Measurements from ENCODE around the gene DUSP18. TPM values are rescaled to one million over a fixed set of nuclear protein-coding genes. Genes with fewer than 3 reads are reported as not detected.
"Not testable (repeated sequence)": the region's sequence is repeated elsewhere in the genome, so short reads cannot be mapped to it uniquely, and the experiment has no call there.

DUSP18 gene
- total RNA-seq, 1 donor from 2014 or later: 10.5 TPM

DNA sequence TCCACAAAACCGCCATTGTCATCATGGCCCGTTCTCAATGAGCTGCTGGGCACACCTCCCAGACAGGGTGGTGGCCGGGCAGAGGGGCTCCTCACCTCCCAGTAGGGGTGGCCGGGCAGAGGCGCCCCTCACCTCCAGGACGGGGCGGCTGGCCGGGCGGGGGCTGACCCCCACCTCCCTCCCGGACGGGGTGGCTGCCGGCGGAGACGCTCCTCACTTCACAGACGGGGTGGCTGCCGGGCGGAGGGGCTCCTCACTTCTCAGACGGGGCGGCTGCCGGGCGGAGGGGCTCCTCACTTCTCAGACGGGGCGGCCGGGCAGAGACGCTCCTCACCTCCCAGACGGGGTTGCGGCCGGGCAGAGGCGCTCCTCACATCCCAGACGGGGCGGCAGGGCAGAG, 36.2 kb downstream of the DUSP18 start:
- H3K4me1 Mint-ChIP-seq (ENCODE audit: low read depth): peaks cover 13% of the 10 kb centered on the region
- not testable (repeated sequence) for DNase-seq (ENCODE audit: low spot score); H3K9me3 Mint-ChIP-seq; H3K27ac Mint-ChIP-seq; H3K4me3 Mint-ChIP-seq (ENCODE audit: low read depth); H3K27me3 Mint-ChIP-seq (ENCODE audit: low read depth); H3K36me3 Mint-ChIP-seq (ENCODE audit: low read depth)
- intact Hi-C loops (cut with micrococcal nuclease): loop anchor here (10.0 kb wide), 1 partner anchor 663 kb away; the partner anchor contains the start of gene PIK3IP1

DNA sequence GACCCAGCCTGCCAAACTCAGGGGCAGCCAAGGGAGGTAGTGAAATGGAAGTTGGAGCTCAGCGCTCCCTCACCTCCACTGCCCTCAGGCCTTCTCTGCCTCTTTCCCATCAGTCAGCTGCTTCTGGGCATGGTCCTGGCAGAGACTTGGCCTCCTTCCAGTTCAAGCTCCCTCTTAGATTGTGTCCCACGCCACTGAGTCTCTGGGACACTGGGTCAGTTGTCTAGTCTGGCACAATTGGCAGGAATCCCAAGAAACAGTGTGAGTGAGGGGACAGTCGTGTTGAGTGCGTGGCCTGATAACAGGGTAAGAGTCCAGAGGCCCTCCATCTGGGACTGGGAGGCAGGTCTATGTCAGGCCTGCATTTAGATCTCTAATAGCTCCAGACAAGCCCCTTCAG, 39.2 kb downstream of the DUSP18 start:
- Mint-ChIP-seq H3K27ac (no peak overlapping the region), H3K4me1 (ENCODE audit: low read depth) (peaks cover 2% of the 10 kb centered on the region), H3K9me3 (no peaks in the 10 kb centered on the region), H3K27me3 (ENCODE audit: low read depth) (no peaks in the 10 kb centered on the region), H3K4me3 (ENCODE audit: low read depth) (no peak overlapping the region), H3K36me3 (ENCODE audit: low read depth) (no peaks in the 10 kb centered on the region)
- DNase-seq (ENCODE audit: low spot score): no peak
- intact Hi-C loops (cut with micrococcal nuclease): no loop called here

DNA sequence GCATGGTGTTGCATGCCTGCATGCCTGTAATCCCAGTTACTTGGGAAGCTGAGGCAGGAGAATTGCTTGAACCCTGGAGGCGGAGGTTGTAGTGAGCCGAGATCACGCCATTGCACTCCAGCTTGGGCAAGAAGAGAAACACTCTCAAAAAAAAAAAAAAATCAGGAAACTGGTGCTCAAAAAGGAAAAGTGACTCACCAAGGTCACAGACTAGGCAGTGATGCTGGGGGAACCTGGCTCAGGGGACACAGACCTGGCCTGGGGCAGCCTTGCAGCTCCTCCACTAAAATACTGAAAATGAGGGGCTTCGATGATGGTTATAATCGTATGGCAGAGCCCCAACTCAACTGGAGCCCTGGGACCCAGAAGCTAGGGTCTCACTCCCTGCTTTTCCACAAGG, 40.2 kb downstream of the DUSP18 start:
- Mint-ChIP-seq H3K27me3 (ENCODE audit: low read depth) (no peaks in the 10 kb centered on the region), H3K4me1 (ENCODE audit: low read depth) (peaks cover 2% of the 10 kb centered on the region), H3K4me3 (ENCODE audit: low read depth) (no peak overlapping the region), H3K9me3 (no peaks in the 10 kb centered on the region), H3K27ac (no peak overlapping the region), H3K36me3 (ENCODE audit: low read depth) (no peaks in the 10 kb centered on the region)
- no peak for DNase-seq (ENCODE audit: low spot score)
- intact Hi-C loops (cut with micrococcal nuclease): no loop called here

DNA sequence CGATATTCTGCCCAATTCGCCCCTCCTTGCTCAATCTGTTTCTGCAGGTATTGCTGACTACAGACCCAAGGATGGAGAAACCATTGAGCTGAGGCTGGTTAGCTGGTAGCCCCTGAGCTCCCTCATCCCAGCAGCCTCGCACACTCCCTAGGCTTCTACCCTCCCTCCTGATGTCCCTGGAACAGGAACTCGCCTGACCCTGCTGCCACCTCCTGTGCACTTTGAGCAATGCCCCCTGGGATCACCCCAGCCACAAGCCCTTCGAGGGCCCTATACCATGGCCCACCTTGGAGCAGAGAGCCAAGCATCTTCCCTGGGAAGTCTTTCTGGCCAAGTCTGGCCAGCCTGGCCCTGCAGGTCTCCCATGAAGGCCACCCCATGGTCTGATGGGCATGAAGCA, 41.3 kb downstream of the DUSP18 start:
- peaks cover 2% of the 10 kb centered on the region for H3K4me1 Mint-ChIP-seq (ENCODE audit: low read depth)
- no peaks in the 10 kb centered on the region for H3K36me3 Mint-ChIP-seq (ENCODE audit: low read depth)
- H3K27ac Mint-ChIP-seq: no peak overlapping the region
- no peaks in the 10 kb centered on the region for H3K27me3 Mint-ChIP-seq (ENCODE audit: low read depth)
- no peaks in the 10 kb centered on the region for H3K9me3 Mint-ChIP-seq
- intact Hi-C loops (cut with micrococcal nuclease): no loop called here
- no peak for DNase-seq (ENCODE audit: low spot score)
- H3K4me3 Mint-ChIP-seq (ENCODE audit: low read depth): no peak overlapping the region

DNA sequence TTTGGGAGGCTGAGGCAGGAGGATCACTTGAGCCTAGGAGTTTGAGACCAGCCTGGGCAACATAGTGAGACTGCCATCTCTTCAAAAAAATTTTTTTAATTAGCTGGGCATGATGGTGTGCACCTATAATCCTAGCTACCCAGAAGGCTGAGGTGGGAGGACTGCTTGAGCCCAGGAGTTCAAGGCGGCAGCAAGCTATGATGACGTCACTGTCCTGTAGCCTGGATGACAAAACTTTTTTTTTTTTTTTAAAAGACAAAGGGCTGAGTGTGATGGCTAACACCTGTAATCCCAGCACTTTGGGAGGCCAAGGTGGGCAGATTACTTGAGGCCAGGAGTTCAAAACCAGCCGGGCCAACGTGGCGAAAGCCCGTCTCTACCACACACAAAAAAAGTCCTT, 47.8 kb downstream of the DUSP18 start:
- H3K9me3 Mint-ChIP-seq; DNase-seq (ENCODE audit: low spot score); H3K27ac Mint-ChIP-seq; H3K27me3 Mint-ChIP-seq (ENCODE audit: low read depth); H3K4me1 Mint-ChIP-seq (ENCODE audit: low read depth); intact Hi-C loops (cut with micrococcal nuclease); H3K4me3 Mint-ChIP-seq (ENCODE audit: low read depth); H3K36me3 Mint-ChIP-seq (ENCODE audit: low read depth): not testable (repeated sequence)

DNA sequence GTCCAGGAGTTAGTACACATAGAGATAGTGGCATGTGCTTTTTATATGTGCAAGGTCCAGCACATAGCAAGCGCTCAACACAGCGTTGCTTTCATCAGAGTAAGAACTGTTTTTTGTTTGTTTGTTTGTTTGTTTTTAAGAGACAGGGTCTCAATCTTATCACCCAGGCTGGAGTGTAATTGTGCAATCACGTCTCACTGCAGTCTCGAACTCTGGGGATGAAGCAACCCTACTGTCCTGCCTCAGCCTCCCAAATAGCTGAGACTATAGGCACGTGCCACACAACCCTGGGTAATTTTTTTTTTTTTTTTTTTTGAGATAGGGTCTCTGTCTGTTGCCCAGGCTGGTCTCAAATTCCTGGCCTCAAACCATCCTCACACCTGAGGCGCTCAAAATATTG, 49.9 kb downstream of the DUSP18 start:
- Mint-ChIP-seq H3K4me1 (ENCODE audit: low read depth) (no peaks in the 10 kb centered on the region), H3K27ac (no peak overlapping the region), H3K4me3 (ENCODE audit: low read depth) (no peak overlapping the region), H3K36me3 (ENCODE audit: low read depth) (no peaks in the 10 kb centered on the region), H3K27me3 (ENCODE audit: low read depth) (no peaks in the 10 kb centered on the region), H3K9me3 (no peaks in the 10 kb centered on the region)
- intact Hi-C loops (cut with micrococcal nuclease): no loop called here
- no peak for DNase-seq (ENCODE audit: low spot score)

DNA sequence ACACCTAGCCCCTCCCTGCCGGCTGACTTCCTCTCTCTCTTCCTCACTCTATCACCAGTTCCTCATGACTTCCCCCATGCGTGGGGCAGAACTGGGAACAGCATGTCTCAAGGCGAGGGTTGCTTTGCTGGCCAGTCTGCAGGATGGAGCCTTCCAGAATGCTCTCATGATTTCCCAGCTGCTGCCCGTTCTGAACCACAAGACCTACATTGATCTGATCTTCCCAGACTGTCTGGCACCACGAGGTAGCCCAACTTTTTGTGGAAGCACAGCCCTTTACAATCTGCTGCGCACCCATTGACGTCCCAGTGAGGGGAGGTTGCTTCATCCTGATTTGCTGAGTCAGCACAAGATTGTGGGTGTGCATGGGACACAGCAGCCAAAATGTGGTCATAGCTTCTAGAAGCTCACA, 52.1 kb downstream of the DUSP18 start:
- intact Hi-C loops (cut with micrococcal nuclease): no loop called here
- no peaks in the 10 kb centered on the region for H3K36me3 Mint-ChIP-seq (ENCODE audit: low read depth)
- no peak overlapping the region for H3K4me3 Mint-ChIP-seq (ENCODE audit: low read depth)
- no peaks in the 10 kb centered on the region for H3K9me3 Mint-ChIP-seq
- no peak for DNase-seq (ENCODE audit: low spot score)
- no peak overlapping the region for H3K27ac Mint-ChIP-seq
- peaks cover 2% of the 10 kb centered on the region for H3K4me1 Mint-ChIP-seq (ENCODE audit: low read depth)
- no peaks in the 10 kb centered on the region for H3K27me3 Mint-ChIP-seq (ENCODE audit: low read depth)

DNA sequence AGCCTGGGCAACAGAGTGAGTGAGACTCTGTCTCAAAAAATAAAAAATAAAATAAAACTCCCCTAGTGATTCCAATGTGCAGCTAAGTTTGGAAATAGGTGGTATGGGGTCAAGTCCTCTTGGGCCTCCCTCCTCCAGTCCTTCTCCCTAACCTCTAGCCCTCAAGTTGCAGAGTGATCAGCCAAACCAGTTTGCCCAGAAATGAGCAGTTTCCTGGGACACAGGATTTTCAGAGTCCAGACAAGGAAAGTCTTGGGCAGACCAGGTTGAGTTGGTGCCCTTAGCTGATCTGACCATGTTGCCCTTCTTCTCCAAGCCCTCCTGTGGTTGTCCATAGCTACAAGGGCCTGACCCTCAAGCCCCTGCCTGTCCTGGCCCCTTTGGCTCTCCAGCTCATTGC, 52.8 kb downstream of the DUSP18 start:
- Mint-ChIP-seq H3K4me3 (ENCODE audit: low read depth) (no peak overlapping the region), H3K9me3 (no peaks in the 10 kb centered on the region), H3K27ac (no peak overlapping the region), H3K4me1 (ENCODE audit: low read depth) (peaks cover 6% of the 10 kb centered on the region), H3K36me3 (ENCODE audit: low read depth) (no peaks in the 10 kb centered on the region), H3K27me3 (ENCODE audit: low read depth) (no peaks in the 10 kb centered on the region)
- intact Hi-C loops (cut with micrococcal nuclease): no loop called here
- DNase-seq (ENCODE audit: low spot score): no peak

DNA sequence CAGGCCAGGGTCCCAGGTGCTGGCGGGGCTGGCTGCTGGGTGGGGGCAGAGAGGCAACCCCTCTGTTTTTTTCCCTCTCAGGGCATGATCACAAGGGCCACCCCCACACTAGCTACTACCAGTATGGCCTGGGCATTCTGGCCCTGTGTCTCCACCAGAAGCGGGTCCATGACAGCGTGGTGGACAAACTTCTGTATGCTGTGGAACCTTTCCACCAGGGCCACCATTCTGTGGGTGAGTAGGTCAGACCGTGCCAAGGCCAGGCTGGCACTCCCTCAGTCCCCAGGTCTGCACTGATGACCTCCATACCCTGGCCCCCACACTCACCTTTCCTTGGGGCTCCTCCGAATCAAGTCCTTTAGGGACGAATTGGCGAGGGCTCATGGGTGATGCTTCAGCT, 53.4 kb downstream of the DUSP18 start:
- intact Hi-C loops (cut with micrococcal nuclease): no loop called here
- H3K4me1 Mint-ChIP-seq (ENCODE audit: low read depth): peaks cover 9% of the 10 kb centered on the region
- H3K4me3 Mint-ChIP-seq (ENCODE audit: low read depth): no peak overlapping the region
- no peak overlapping the region for H3K27ac Mint-ChIP-seq
- H3K36me3 Mint-ChIP-seq (ENCODE audit: low read depth): no peaks in the 10 kb centered on the region
- DNase-seq (ENCODE audit: low spot score): no peak
- H3K9me3 Mint-ChIP-seq: no peaks in the 10 kb centered on the region
- H3K27me3 Mint-ChIP-seq (ENCODE audit: low read depth): no peaks in the 10 kb centered on the region

DNA sequence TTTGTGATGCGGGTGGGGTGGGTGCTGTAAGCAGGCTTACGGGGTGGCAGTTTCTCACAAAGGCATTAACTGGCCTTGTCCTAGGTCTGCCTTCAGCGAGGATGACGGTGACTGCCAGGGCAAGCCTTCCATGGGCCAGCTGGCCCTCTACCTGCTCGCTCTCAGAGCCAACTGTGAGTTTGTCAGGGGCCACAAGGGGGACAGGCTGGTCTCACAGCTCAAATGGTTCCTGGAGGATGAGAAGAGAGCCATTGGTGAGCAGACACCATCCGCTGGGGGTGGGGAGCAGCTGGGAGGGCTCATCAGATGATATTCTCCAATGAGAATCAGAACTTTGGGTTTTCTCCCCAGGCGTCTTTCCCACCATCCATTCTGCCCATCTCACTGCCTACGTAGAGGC, 54.9 kb downstream of the DUSP18 start:
- intact Hi-C loops (cut with micrococcal nuclease): no loop called here
- Mint-ChIP-seq H3K36me3 (ENCODE audit: low read depth) (no peaks in the 10 kb centered on the region), H3K27me3 (ENCODE audit: low read depth) (no peaks in the 10 kb centered on the region), H3K9me3 (no peaks in the 10 kb centered on the region), H3K4me1 (ENCODE audit: low read depth) (peaks cover 22% of the 10 kb centered on the region), H3K4me3 (ENCODE audit: low read depth) (no peak overlapping the region), H3K27ac (no peak overlapping the region)
- DNase-seq (ENCODE audit: low spot score): no peak

Other genes with a start within 250 kb of the DUSP18 start
- gene MTFP1, start 242.1 kb downstream of the DUSP18 start, total RNA-seq: 72.2 and 77.3 TPM in 2 replicates
- not detected in 2 replicates for gene SEC14L3, start 195.9 kb downstream of the DUSP18 start, total RNA-seq
- gene SEC14L4, start 162.2 kb downstream of the DUSP18 start, total RNA-seq: not detected in 2 replicates
- 0.05 TPM in 1 of 2 replicates, not detected in the other for gene SEC14L6, start 121.1 kb downstream of the DUSP18 start, total RNA-seq
- not detected in 2 replicates for gene GAL3ST1, start 93.2 kb downstream of the DUSP18 start, total RNA-seq
- 129 and 132 TPM in 2 replicates for gene PES1, start 76.0 kb downstream of the DUSP18 start, total RNA-seq
- 0.51 and 0.68 TPM in 2 replicates for gene TCN2, start 60.7 kb downstream of the DUSP18 start, total RNA-seq
- 8.3 and 9.0 TPM in 2 replicates for gene SLC35E4, start 32.1 kb downstream of the DUSP18 start, total RNA-seq
- gene OSBP2, start 27.0 kb upstream of the DUSP18 start, total RNA-seq: 2.1 and 2.4 TPM in 2 replicates

Measured in activated T-helper 2 cell treated with anti-CD3 and anti-CD28 coated beads, Interferon-gamma antibody, Interleukin-2, Interleukin-4, amounts not matched to agents 10 μg/mL and 5 μg/mL and 100 μg/mL, durations not matched to agents 14 hours and 24 hours and 36 hours (primary cell).